ENCODE results near the gene OLIG2. TPM values are rescaled to one million over a fixed set of nuclear protein-coding genes. Genes with fewer than 3 reads are reported as not detected.

The OLIG2 gene
- total RNA-seq, 4 donors from 2014 or later, result 0.10 TPM; not detected in 3

DNA sequence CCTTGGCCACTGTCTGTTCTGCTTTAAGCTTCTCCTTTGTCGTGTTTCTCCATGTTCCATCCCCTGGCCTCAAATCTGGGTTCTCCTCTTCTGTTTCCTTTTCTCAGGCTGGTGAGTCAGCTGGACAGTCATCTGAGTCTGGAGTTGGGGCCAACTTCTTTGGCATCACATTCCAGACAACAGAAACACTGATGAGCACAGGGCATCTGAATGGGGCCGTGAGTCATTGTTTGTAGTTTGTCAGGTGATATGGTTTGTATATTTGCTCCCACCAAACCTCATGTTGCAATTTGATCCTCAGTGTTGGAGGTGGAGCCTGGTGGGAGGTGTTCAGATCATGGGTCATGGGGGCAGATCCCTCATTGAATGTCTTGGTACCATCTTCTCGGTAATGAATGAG lies 14.3 kb upstream of the OLIG2 start:
- no peaks in the 10 kb centered on the region for H3K9me3 ChIP-seq
- peak overlapping the region in 3 of 4 donors; percentile 60 to 70 (median 61) for H3K27ac ChIP-seq
- no peaks in the 10 kb centered on the region for H3K36me3 ChIP-seq
- ATAC-seq, result peak; percentile 96 to 97
- H3K4me3 ChIP-seq, result no peak overlapping the region
- peaks cover 0 to 5% (median 5%) of the 10 kb centered on the region in 3 donors for H3K27me3 ChIP-seq
- in situ Hi-C loops (cut with MboI; ENCODE audit: low sequenced_read_pairs in 4 of 4) (no loop called here), intact Hi-C loops (cut with DNase I; ENCODE audit: low total_unique reads) (loop anchor here (5.0 kb wide), 1 partner anchor 61 kb away; the partner anchor contains the start of gene OLIG1)
- peak; percentile 51 to 70 for DNase-seq
- H3K4me1 ChIP-seq, result no peaks in the 10 kb centered on the region
- peak in 1 of 2 donors; percentile 10 for TF ChIP-seq POLR2A (IDR thresholded peaks at IDR 0.05)
- TF ChIP-seq, protein P1, sequence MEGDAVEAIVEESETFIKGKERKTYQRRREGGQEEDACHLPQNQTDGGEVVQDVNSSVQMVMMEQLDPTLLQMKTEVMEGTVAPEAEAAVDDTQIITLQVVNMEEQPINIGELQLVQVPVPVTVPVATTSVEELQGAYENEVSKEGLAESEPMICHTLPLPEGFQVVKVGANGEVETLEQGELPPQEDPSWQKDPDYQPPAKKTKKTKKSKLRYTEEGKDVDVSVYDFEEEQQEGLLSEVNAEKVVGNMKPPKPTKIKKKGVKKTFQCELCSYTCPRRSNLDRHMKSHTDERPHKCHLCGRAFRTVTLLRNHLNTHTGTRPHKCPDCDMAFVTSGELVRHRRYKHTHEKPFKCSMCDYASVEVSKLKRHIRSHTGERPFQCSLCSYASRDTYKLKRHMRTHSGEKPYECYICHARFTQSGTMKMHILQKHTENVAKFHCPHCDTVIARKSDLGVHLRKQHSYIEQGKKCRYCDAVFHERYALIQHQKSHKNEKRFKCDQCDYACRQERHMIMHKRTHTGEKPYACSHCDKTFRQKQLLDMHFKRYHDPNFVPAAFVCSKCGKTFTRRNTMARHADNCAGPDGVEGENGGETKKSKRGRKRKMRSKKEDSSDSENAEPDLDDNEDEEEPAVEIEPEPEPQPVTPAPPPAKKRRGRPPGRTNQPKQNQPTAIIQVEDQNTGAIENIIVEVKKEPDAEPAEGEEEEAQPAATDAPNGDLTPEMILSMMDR (IDR thresholded peaks at IDR 0.05 in 4 of 5, conservative IDR thresholded peaks at IDR 0.05 in 1 of 5), result no peak

DNA sequence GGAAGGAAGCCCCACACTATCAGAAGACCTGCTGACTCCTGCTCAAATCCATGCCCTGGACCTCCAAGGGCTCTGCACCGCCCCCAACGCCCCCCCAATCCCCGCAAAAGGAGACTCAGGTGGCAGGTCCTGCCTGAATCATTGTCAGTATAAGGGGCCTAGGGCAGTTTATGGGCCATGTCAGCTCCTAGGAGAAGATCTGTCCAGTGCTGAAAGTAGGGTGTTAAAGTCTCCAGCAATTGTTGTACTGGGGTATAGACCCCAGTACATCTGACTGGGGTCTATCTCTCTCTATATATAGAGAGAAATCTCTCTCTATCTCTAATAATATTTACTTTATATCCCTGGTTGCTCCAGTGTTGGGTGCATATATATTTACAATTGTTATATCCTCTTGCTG lies 12.1 kb upstream of the OLIG2 start:
- peaks cover 1 to 19% (median 11%) of the 10 kb centered on the region in 3 donors for H3K27me3 ChIP-seq
- H3K4me1 ChIP-seq, result no peaks in the 10 kb centered on the region
- no peak overlapping the region for H3K4me3 ChIP-seq
- no peaks in the 10 kb centered on the region for H3K9me3 ChIP-seq
- no peak for DNase-seq
- no peak overlapping the region for H3K27ac ChIP-seq
- in situ Hi-C loops (cut with MboI; ENCODE audit: low sequenced_read_pairs in 4 of 4) (no loop called here), intact Hi-C loops (cut with DNase I; ENCODE audit: low total_unique reads) (loop anchor here (5.0 kb wide), 1 partner anchor 59 kb away; the partner anchor contains the start of gene OLIG1)
- TF ChIP-seq POLR2A (IDR thresholded peaks at IDR 0.05), result no peak
- TF ChIP-seq, protein P1 (IDR thresholded peaks at IDR 0.05 in 4 of 5, conservative IDR thresholded peaks at IDR 0.05 in 1 of 5), result no peak
- no peaks in the 10 kb centered on the region for H3K36me3 ChIP-seq
- no peak for ATAC-seq

DNA sequence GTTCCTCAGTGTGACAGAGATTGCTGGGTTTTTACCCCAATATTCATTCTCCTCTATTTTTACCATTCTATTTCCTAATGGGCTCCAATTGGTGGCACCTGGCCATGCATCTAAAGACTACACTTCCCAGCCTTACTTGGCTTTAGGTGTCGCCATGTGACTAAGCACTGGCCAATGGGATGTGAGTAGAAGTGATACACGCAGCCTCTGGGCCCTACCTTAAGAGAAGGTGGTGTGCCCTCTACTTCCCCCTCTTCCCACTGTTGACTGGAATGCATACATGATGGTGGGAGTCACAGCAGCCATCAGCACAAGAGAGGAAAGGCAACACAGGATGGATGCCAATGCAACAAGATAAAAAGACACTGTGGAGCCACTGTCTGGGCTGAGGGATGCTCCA lies 11.4 kb upstream of the OLIG2 start:
- TF ChIP-seq POLR2A (IDR thresholded peaks at IDR 0.05), result no peak
- intact Hi-C loops (cut with DNase I; ENCODE audit: low total_unique reads), result loop anchor here (5.0 kb wide), 1 partner anchor 58 kb away; the partner anchor contains the start of gene OLIG1
- ATAC-seq, result no peak
- in situ Hi-C loops (cut with MboI; ENCODE audit: low sequenced_read_pairs in 4 of 4), result no loop called here
- no peak for DNase-seq
- Histone ChIP-seq H3K27ac (no peak overlapping the region), H3K27me3 (peaks cover 8 to 25% (median 13%) of the 10 kb centered on the region in 3 donors), H3K4me3 (no peak overlapping the region), H3K9me3 (no peaks in the 10 kb centered on the region), H3K36me3 (no peaks in the 10 kb centered on the region), H3K4me1 (no peaks in the 10 kb centered on the region)

DNA sequence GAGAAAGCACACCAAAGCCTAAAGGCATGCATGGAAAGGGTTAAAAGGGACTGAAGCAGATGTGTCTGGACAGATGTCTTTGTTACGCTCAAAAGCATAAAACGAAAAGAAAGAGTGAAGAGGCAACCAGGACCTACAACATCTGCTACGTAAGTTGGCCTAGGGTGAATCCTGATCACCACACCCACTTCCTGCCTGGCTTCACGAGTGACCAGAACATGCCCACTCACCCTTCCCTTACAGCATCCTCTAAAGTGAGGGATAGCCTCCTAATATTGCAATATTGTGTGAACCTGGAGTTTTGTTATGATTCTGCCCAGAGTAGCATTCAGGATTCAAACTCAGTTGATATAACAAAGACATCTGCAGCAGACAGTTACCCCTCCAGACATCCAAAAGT lies 10.6 kb upstream of the OLIG2 start:
- H3K9me3 ChIP-seq, result no peaks in the 10 kb centered on the region
- no peak overlapping the region for H3K4me3 ChIP-seq
- H3K4me1 ChIP-seq, result peaks cover 0 to 1% of the 10 kb centered on the region in 2 donors
- DNase-seq (no peak), ATAC-seq (no peak)
- TF ChIP-seq, protein P1 (IDR thresholded peaks at IDR 0.05 in 4 of 5, conservative IDR thresholded peaks at IDR 0.05 in 1 of 5), result no peak
- TF ChIP-seq POLR2A (IDR thresholded peaks at IDR 0.05), result no peak
- in situ Hi-C loops (cut with MboI; ENCODE audit: low sequenced_read_pairs in 4 of 4), result no loop called here
- H3K36me3 ChIP-seq, result no peaks in the 10 kb centered on the region
- no peak overlapping the region for H3K27ac ChIP-seq
- intact Hi-C loops (cut with DNase I; ENCODE audit: low total_unique reads), result no loop called here
- H3K27me3 ChIP-seq, result peaks cover 16 to 32% (median 21%) of the 10 kb centered on the region in 3 donors

DNA sequence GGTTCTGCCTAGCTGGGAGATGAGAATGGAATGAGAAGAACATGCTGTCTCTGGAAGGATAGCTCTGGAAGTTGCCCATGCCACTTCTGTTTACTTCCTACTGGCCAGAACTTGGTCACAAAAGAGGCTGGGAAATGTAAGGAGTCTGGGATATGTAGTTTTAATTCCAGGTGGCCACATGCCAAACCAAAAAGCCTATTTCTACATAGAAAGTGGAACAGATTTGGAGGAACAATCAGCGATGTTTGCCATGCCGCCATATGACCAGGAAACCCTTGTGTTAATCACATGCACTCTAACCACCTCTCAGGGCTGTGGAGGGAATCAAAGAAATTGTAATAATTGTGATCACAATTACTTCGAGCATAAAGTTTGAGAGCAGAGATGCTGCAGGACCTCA lies 10.0 kb upstream of the OLIG2 start:
- H3K36me3 ChIP-seq, result no peaks in the 10 kb centered on the region
- in situ Hi-C loops (cut with MboI; ENCODE audit: low sequenced_read_pairs in 4 of 4) (no loop called here), intact Hi-C loops (cut with DNase I; ENCODE audit: low total_unique reads) (no loop called here)
- DNase-seq (no peak), ATAC-seq (no peak)
- no peak overlapping the region for H3K27ac ChIP-seq
- H3K9me3 ChIP-seq, result no peaks in the 10 kb centered on the region
- peaks cover 0 to 3% of the 10 kb centered on the region in 2 donors for H3K4me1 ChIP-seq
- peaks cover 23 to 37% (median 28%) of the 10 kb centered on the region in 3 donors for H3K27me3 ChIP-seq
- H3K4me3 ChIP-seq, result no peak overlapping the region
- TF ChIP-seq POLR2A (IDR thresholded peaks at IDR 0.05), result no peak

All from gastrocnemius medialis (tissue), 4 donors.